HG02840 (cell line): ENCODE data around the gene PCTP.

ENCODE experiments used
- ATAC-seq: cut with Tn5 transposase; IDR thresholded peaks from one replicate; pipeline ENCODE4 v1.9.1; 2021; ENCODE audit warnings: mild to moderate bottlenecking, moderate library complexity, moderate number of reproducible peaks; ENCODE audit not compliant: unreplicated experiment, low FRiP score

The PCTP gene

GRCh38 chr17:55785181-55785580 is 34.3 kb downstream of the PCTP start:
- ATAC-seq: no peak

GRCh38 chr17:55793272-55793671 is 42.4 kb downstream of the PCTP start:
- ATAC-seq: no peak

DNA sequence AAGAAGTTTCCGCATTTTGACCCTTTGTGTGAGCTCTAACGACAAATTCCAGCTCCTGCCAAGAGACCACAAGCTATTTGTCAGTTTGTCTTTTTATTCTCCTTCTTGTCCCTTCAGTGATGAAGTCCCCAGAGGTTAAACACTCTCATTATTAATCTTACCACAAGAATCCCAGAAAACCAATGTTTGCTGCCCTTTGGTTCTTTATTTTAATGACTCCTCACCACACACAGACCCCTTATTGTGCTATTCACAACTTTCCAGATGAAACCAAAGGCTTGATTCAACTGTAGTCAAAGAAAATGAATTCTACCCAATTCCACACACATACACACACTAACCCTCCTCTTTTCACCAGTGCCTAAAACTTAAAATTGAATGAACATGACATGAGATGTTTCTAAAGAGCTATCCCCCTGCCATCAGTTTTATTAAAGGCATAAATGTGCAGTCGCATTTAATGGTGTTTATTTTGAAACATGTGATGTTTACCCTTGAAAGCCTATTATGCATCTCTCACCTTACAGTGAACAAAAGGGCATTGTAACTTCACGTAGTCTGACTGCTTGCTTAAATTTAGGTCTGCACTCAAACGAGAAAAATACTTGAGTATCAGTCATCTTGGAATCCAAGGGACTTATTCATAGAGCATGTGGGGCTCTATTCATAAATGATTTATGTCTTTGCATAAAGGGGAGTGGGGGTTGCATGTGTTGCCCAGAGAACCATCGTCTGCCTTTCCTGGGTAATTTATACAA is 44.1 kb downstream of the PCTP start:
- no peak for ATAC-seq

DNA sequence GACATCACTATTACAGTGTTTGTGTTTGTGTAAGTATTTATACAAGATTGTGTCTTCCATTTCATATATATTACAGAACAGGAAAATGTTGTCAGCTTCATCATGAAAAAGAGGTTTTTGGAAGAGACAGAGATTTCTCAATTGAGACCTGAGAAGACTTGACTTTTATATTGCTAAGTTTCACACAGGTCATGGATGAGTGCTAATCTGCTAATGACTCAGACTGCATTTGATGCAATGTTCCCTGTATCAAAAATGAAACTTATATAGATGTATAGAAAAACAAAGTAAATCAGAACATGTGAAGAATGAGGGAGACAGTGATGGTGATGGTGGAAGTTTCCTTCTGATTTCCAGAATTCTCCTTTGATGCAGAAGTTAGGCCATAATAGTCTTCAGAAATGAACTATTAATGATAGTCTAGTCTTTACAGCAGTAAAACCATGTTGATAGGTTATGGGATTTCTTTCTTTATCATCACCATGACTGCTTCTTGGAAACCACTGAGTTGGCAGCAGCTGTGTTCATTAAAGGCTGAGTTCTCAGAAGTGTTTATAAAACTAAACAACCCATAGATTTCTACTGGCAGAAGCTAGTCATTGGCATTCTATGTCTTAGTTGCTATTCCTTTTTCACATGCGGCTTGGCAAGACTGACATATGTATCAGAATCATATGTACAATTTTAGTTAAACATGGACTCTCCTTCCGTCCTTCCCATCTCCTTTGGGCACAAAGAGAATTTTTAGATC is 56.1 kb downstream of the PCTP start:
- no peak for ATAC-seq

DNA sequence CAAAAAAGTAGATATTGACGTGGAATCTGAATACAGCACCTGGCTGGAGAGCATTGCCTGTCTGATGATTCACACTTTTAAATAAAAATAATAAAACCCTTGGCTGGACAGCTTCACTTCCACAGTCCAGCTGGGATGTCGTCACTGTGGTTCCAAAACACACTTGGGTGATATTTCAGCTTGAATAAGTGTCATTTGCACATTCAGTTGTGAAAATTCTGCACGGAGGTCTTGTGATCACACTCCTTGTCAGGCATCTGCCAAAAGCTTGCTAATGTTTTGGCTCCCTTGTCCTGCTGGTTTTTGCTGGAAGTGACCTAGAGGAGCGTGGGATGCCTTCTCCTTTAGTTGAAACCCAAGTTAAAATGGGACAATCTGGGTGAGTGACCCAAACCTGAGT is 60.7 kb downstream of the PCTP start:
- ATAC-seq: no peak

- no peak for ATAC-seq
These were observed 61.5 kb downstream of the PCTP start for GRCh38 chr17:55812323-55812722.

GRCh38 chr17:55813944-55814343 is 63.1 kb downstream of the PCTP start:
- no peak for ATAC-seq

GRCh38 chr17:55814377-55814776 is 63.5 kb downstream of the PCTP start:
- no peak for ATAC-seq

DNA sequence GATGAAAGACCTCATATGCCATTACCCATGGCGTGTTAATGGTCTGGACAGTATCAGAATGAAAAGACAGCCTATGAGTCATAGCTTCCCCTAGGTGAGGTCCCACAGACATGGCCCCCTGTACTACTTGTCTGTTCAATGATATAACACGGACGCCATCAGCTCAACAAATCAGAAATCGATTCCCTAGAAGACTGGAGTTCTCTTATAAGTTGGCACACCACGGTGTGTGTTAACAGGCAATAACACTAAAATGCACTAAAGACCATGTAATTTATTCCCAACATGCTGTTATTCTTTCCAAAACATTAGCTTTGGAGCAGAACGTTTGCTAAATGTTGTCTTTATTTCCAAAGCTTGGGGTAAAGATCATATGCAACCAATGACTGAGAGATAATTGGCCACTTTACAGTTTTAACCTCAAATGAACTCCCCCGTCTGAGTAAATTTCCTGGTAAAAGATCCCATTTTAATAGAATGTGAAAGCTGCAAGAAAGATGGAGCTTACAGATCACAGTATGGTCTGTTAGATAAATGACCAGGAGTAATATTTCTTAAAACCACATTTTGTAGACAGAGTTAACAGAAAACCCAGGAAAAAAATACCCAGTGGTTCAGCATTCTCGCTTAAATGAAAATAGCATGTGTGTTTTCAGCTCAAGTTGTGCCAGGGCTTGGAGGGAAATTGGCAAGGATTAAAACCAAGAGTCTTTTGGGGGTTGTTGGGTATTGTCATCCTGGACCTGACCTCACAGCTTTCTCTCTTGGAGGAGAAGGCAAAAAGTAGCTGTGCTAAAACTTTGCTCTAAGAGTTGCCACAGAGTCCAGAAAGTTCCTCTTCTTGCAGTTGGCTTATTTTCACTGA is 65.9 kb downstream of the PCTP start:
- no peak for ATAC-seq

DNA sequence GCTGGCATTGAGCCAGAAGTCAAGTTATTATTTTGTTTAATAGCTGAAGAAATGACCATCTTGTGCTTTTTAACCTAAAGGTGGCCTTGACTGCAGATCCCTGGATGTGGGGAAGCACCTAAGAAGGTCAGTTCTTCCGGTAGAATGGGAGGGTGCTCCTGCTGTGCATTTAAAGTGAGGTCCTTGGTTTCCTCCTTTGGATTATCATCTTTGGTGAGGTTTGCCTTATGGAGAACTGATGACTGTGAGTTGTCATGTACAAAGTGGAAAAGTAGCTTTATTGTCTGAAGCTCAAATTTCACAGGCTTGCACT is 66.5 kb downstream of the PCTP start:
- no peak for ATAC-seq

GRCh38 chr17:55818026-55818425 is 67.2 kb downstream of the PCTP start:
- no peak for ATAC-seq

DNA sequence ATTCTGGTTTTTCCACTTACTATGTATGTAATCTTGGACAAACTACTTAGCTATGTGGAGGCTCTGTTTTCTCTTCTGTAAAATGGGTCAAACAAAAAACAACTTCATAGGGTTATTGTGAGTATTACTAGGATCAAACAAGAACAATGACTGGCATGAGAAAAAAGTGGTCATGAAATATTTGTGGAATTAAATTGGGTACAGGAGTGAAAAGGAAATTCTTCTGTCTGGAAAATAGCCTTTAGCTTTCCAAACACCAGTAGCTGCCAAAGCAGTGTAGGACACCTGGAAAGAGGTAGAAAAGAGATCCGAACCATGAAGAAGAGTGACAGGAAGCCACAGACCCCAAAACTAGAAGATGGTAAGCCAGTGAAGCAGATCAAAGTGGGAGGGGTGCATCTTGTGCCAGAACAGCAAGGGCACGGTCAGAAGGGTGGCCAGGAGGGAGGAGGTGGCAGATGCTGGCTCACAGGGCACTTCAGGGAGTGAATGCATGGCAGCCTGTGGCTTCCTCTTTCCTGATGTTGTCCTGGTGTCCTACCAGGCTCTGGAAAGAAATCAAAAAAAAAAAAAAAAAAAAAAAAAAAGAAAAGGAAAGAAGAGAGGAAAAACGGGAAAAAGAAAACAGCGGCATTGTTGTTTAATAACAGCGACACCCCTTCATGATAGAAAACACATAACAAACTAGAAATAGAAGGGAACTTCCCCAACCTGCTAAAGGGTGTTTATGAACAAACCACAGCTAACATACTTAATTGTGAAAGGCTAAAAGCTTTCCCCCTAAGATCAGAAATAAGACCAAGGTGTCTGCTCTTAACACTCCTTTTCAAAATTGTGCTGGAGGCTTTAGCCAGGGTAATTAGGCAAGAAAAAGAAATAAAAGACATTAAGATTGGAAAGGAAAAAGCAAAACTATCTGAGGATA is 67.9 kb downstream of the PCTP start:
- ATAC-seq: no peak

- ATAC-seq: no peak
These were observed 69.8 kb downstream of the PCTP start for GRCh38 chr17:55820675-55821074.

GRCh38 chr17:55822028-55822427 is 71.2 kb downstream of the PCTP start:
- ATAC-seq: no peak

GRCh38 chr17:55825213-55825612 is 74.4 kb downstream of the PCTP start:
- no peak for ATAC-seq
